ENCODE data around the gene CASZ1.

GRCh38 chr1:10626131-10626731 lies 170.2 kb downstream of the CASZ1 start:
- TF ChIP-seq CTCF (IDR thresholded peaks at IDR 0.05; ENCODE audit: insufficient read depth, low read length, poor library complexity, severe bottlenecking) (no peak), EZH2phosphoT487 (conservative IDR thresholded peaks at IDR 0.05; ENCODE audit: low read length) (no peak)
